Measurements from ENCODE around the gene ILRUN.

DNA sequence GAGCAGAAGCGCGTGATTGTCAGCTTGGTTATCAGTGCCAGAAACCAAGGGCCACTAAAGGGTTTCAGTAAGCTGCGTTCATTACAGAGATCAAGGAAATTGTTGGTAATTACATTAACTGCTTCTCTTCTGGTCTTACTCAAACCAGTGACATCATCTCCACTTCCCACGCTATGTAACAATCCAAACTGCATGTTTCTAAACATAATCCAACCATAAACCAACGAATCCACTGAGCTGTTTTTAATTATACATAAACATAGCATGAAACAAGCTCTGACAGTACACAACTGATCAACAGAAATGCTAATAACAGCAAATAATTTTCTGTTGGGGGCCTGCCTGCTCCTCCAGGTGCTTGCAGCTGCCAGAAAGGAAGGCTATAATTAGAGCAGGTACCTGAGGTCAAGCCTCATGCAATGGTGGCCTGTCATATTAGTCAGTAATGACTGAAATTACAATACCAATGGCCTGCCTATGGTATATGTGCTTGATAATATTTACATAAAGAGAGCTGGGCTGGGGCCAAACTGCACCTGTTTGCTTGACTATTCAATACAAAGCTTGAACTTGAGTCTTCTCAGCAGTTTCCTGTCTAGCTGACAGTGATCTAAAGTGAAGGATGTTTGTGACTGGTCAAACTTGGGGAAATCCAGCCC is 40.1 kb downstream of the ILRUN start:
- TF ChIP-seq, protein P1, sequence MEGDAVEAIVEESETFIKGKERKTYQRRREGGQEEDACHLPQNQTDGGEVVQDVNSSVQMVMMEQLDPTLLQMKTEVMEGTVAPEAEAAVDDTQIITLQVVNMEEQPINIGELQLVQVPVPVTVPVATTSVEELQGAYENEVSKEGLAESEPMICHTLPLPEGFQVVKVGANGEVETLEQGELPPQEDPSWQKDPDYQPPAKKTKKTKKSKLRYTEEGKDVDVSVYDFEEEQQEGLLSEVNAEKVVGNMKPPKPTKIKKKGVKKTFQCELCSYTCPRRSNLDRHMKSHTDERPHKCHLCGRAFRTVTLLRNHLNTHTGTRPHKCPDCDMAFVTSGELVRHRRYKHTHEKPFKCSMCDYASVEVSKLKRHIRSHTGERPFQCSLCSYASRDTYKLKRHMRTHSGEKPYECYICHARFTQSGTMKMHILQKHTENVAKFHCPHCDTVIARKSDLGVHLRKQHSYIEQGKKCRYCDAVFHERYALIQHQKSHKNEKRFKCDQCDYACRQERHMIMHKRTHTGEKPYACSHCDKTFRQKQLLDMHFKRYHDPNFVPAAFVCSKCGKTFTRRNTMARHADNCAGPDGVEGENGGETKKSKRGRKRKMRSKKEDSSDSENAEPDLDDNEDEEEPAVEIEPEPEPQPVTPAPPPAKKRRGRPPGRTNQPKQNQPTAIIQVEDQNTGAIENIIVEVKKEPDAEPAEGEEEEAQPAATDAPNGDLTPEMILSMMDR (conservative IDR thresholded peaks at IDR 0.05): no peak
- TF ChIP-seq EZH2 (IDR thresholded peaks at IDR 0.05; ENCODE audit: low read depth): no peak
